OCI-LY3 (cell line): ENCODE data around the gene PIK3IP1.

Experiments
- EZH2phosphoT487 ChIP-seq: fragments of 200-600 bp; shearing (Covaris generic); IDR thresholded peaks from 2 replicates; pipeline ENCODE4 v1.6.1; 2018; ENCODE audit warnings: antibody characterized with exemption, mixed run types, low read depth
- TF ChIP-seq, protein P1 (sequence below): fragments of 200-600, 300-600 bp; sonication (generic); IDR thresholded peaks from 2 replicates; pipeline ENCODE4 v1.5.1; 2014; ENCODE audit warnings: antibody characterized with exemption, low read length, low read depth

DNA sequence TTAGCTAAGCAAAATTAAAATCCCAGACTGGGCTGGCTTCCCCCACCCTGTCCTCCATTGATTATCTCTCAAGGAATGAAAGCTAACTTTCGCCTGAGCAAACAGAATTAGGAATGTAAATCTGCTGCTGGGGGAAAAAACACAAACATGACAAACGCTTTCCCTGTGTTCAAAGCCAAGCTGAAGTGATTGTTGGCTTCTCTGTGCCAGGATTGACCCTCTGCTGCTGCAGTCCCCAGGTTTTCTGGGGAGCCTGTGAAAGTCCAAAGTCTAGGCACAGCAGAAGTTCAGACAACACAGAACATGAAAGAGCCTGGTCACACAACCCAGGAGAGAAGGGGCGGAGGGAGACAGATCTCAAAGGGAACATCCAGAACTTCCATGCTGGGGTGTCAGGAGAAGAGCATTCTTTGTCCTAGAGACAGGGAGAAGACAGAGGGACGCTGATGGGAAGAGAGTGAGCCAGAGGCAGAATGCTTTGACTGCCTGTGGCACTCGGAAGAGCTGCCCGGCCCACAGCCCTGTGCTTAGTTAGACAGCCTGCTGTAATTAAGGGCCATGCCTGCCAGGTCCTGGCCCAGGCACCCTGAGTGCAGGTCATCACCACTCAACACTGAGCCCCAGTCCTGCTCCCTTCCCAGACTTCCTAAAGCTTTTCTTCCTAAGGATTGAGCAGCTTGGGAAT, 47.0 kb upstream of the PIK3IP1 start:
- TF ChIP-seq, protein P1, sequence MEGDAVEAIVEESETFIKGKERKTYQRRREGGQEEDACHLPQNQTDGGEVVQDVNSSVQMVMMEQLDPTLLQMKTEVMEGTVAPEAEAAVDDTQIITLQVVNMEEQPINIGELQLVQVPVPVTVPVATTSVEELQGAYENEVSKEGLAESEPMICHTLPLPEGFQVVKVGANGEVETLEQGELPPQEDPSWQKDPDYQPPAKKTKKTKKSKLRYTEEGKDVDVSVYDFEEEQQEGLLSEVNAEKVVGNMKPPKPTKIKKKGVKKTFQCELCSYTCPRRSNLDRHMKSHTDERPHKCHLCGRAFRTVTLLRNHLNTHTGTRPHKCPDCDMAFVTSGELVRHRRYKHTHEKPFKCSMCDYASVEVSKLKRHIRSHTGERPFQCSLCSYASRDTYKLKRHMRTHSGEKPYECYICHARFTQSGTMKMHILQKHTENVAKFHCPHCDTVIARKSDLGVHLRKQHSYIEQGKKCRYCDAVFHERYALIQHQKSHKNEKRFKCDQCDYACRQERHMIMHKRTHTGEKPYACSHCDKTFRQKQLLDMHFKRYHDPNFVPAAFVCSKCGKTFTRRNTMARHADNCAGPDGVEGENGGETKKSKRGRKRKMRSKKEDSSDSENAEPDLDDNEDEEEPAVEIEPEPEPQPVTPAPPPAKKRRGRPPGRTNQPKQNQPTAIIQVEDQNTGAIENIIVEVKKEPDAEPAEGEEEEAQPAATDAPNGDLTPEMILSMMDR: no peak
- no peak for TF ChIP-seq EZH2phosphoT487
